ENCODE data around the gene DSG1.
"Not testable (repeated sequence)": the region's sequence is repeated elsewhere in the genome, so short reads cannot be mapped to it uniquely, and the experiment has no call there.

GRCh38 chr18:31289446-31289845 is 28.5 kb upstream of the DSG1 start:
- TF ChIP-seq, protein P1, sequence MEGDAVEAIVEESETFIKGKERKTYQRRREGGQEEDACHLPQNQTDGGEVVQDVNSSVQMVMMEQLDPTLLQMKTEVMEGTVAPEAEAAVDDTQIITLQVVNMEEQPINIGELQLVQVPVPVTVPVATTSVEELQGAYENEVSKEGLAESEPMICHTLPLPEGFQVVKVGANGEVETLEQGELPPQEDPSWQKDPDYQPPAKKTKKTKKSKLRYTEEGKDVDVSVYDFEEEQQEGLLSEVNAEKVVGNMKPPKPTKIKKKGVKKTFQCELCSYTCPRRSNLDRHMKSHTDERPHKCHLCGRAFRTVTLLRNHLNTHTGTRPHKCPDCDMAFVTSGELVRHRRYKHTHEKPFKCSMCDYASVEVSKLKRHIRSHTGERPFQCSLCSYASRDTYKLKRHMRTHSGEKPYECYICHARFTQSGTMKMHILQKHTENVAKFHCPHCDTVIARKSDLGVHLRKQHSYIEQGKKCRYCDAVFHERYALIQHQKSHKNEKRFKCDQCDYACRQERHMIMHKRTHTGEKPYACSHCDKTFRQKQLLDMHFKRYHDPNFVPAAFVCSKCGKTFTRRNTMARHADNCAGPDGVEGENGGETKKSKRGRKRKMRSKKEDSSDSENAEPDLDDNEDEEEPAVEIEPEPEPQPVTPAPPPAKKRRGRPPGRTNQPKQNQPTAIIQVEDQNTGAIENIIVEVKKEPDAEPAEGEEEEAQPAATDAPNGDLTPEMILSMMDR (IDR thresholded peaks at IDR 0.05): not testable (repeated sequence)
- TF ChIP-seq POLR2A (IDR thresholded peaks at IDR 0.05): not testable (repeated sequence)
